Panc1 (cell line): ENCODE measurements around the gene MAGI2. TPM values are rescaled to one million over a fixed set of nuclear protein-coding genes. Genes with fewer than 3 reads are reported as not detected.

ENCODE experiments used
- ATAC-seq: fragments of 200-7000 bp; cut with Tn5 transposase; 2 replicates; pipeline ENCODE4 v1.9.1; 2020; ENCODE audit warnings: mild to moderate bottlenecking, moderate library complexity
- BruUV-seq: library from RNA; stranded (reverse); fragments of 400-500 nt; replicated peaks from 2 replicates; lab custom pipeline; 2021; lab: Mats Ljungman, UMichigan
- CTCF ChIA-PET: fragments of 300-600 bp; sonication (Branson Sonifier 250); formaldehyde crosslinking; loops from one replicate; lab custom pipeline; 2022; ENCODE audit warnings: antibody characterized with exemption; lab: Charles Lee
- POLR2A ChIA-PET: fragments of 300-600 bp; sonication (Branson Sonifier 250); formaldehyde crosslinking; loops from one replicate; lab custom pipeline; 2022; ENCODE audit warnings: antibody characterized with exemption; lab: Charles Lee
- DNase-seq: peaks from one replicate; pipeline ENCODE4 v3.0.0-alpha.2; 2010; ENCODE audit warnings: low read depth, low spot score
- H3K27ac ChIP-seq: 2 replicates; pipeline ENCODE4 v1.5.1; 2011; ENCODE audit warnings: mild to moderate bottlenecking, low read length, inconsistent platforms
- H3K27me3 ChIP-seq: fragments of 200-500 bp; sonication (Bioruptor generic); 2 replicates; pipeline ENCODE4 v1.6.0; 2014; ENCODE audit warnings: low read length, inconsistent platforms; ENCODE audit not compliant: control insufficient read depth, insufficient read depth
- H3K36me3 ChIP-seq: fragments of 200-500 bp; sonication (Bioruptor generic); 2 replicates; pipeline ENCODE4 v1.5.1; 2014; ENCODE audit warnings: inconsistent platforms, mild to moderate bottlenecking, low read length, moderate library complexity; ENCODE audit not compliant: control insufficient read depth, insufficient read depth
- H3K4me1 ChIP-seq: 2 replicates; pipeline ENCODE4 v1.5.1; 2011; ENCODE audit warnings: inconsistent platforms, mild to moderate bottlenecking, low read length, moderate library complexity; ENCODE audit not compliant: control insufficient read depth, insufficient read depth
- H3K4me3 ChIP-seq, 2 experiments: 2 replicates each; pipeline ENCODE4 v1.5.1; 2011 to 2012; ENCODE audit warnings: low read depth in 2 of 2, low read length in 2 of 2, mild to moderate bottlenecking in 2 of 2, inconsistent platforms in 1 of 2, moderate library complexity in 1 of 2
- H3K9me3 ChIP-seq: fragments of 200-500 bp; sonication (Bioruptor generic); 2 replicates; pipeline ENCODE4 v1.5.1; 2014; ENCODE audit warnings: low read depth, mild to moderate bottlenecking, inconsistent platforms, low read length, moderate library complexity; ENCODE audit not compliant: control insufficient read depth, insufficient read depth
- CTCF ChIP-seq: fragments of 450-650 bp; IDR thresholded peaks from 2 replicates; pipeline ENCODE4 v1.5.1; 2017; ENCODE audit warnings: mild to moderate bottlenecking
- POLR2AphosphoS5 ChIP-seq: IDR thresholded peaks from 2 replicates; pipeline ENCODE4 v1.6.1; 2012; ENCODE audit warnings: mild to moderate bottlenecking, low read depth, low read length, moderate library complexity
- REST ChIP-seq, 2 experiments: IDR thresholded peaks; 2 replicates each; pipeline ENCODE4 v1.6.1; 2011 to 2012; ENCODE audit warnings: low read depth in 2 of 2, control low read depth in 1 of 2, low read length in 1 of 2, mild to moderate bottlenecking in 1 of 2, moderate library complexity in 1 of 2; ENCODE audit not compliant: insufficient read depth in 1 of 2
- SIN3A ChIP-seq: IDR thresholded peaks from 2 replicates; pipeline ENCODE4 v1.6.1; 2012; ENCODE audit warnings: low read depth, mild to moderate bottlenecking, low read length, moderate library complexity, borderline replicate concordance; ENCODE audit not compliant: insufficient read depth
- TCF7L2 ChIP-seq: IDR thresholded peaks from 2 replicates; pipeline ENCODE4 v1.6.1; 2011; ENCODE audit warnings: mild to moderate bottlenecking, low read depth, low read length, inconsistent platforms
- in situ Hi-C: cut with HindIII; loops from 2 replicates; pipeline ENCODE4 v1.10.0; 2016; ENCODE audit warnings: low sequenced_read_pairs, low pct_unique_long_range_greater_than_20kb
- intact Hi-C: fragments of 100-400 bp; cut with micrococcal nuclease; formaldehyde crosslinking; loops from one replicate; pipeline ENCODE4 v1.10.0; 2022; ENCODE audit not compliant: unreplicated experiment
- total RNA-seq: library from RNA; stranded (reverse); gene quantifications from one replicate; pipeline ENCODE4 v1.2.1, GENCODE V29; 2021; ENCODE audit not compliant: unreplicated experiment

MAGI2 gene
- total RNA-seq, 1 experiment from 2014 or later = 5.4 TPM

- Histone ChIP-seq H3K4me3 (no peak overlapping the region), H3K36me3 (no peaks in the 10 kb centered on the region), H3K4me1 (no peaks in the 10 kb centered on the region; the same call in 1 of the 2 replicates), H3K27me3 (peaks cover 4% of the 10 kb centered on the region), H3K27ac (no peak overlapping the region), H3K9me3 (no peaks in the 10 kb centered on the region)
- TF ChIP-seq REST (IDR thresholded peaks at IDR 0.05; ENCODE audit: insufficient read depth in 1 of 2, low read depth in 2 of 2, low read length in 1 of 2) = no peak
- TF ChIP-seq SIN3A = no peak
- no peak for TF ChIP-seq POLR2AphosphoS5
- no peak for TF ChIP-seq CTCF
- TF ChIP-seq TCF7L2 = no peak
- BruUV-seq = no TSS peak
- no peak for DNase-seq
- ChIA-PET CTCF (no interaction called here), POLR2A (no interaction called here)
- no peak for ATAC-seq
- in situ Hi-C loops (no loop called here), intact Hi-C loops (no loop called here)
Observed at GRCh38 chr7:78764571-78764970, 688.9 kb downstream of the MAGI2 start.

GRCh38 chr7:78762625-78763024, 690.8 kb downstream of the MAGI2 start:
- Histone ChIP-seq H3K4me1 (no peaks in the 10 kb centered on the region), H3K27me3 (no peaks in the 10 kb centered on the region; the same call in none of the 2 replicates), H3K4me3 (no peak overlapping the region), H3K36me3 (no peaks in the 10 kb centered on the region), H3K9me3 (no peaks in the 10 kb centered on the region), H3K27ac (no peak overlapping the region)
- DNase-seq (no peak), ATAC-seq (no peak)
- no TSS peak for BruUV-seq
- TF ChIP-seq REST (IDR thresholded peaks at IDR 0.05; ENCODE audit: insufficient read depth in 1 of 2, low read depth in 2 of 2, low read length in 1 of 2) (no peak), POLR2AphosphoS5 (no peak), TCF7L2 (no peak), SIN3A (no peak), CTCF (no peak)
- ChIA-PET POLR2A (no interaction called here), CTCF (no interaction called here)
- intact Hi-C loops = no loop called here
- in situ Hi-C loops = no loop called here
